A673 (cell line): Measurements from ENCODE around the gene FRMD3.

Experiments
- EZH2 ChIP-seq: fragments of 200-600 bp; sonication (generic); IDR thresholded peaks from 2 replicates; pipeline ENCODE4 v1.6.1; 2017; ENCODE audit warnings: borderline replicate concordance, low read depth, mild to moderate bottlenecking, mixed read lengths, antibody characterized with exemption, low read length; ENCODE audit not compliant: poor library complexity, severe bottlenecking
- TF ChIP-seq, protein P1 (sequence below): fragments of 300-800, 200-600 bp; sonication (generic); conservative IDR thresholded peaks from 2 replicates; pipeline ENCODE4 v1.5.1; 2017; ENCODE audit warnings: low read depth, mild to moderate bottlenecking, antibody characterized with exemption, low read length, moderate library complexity, mixed read lengths

- TF ChIP-seq, protein P1, sequence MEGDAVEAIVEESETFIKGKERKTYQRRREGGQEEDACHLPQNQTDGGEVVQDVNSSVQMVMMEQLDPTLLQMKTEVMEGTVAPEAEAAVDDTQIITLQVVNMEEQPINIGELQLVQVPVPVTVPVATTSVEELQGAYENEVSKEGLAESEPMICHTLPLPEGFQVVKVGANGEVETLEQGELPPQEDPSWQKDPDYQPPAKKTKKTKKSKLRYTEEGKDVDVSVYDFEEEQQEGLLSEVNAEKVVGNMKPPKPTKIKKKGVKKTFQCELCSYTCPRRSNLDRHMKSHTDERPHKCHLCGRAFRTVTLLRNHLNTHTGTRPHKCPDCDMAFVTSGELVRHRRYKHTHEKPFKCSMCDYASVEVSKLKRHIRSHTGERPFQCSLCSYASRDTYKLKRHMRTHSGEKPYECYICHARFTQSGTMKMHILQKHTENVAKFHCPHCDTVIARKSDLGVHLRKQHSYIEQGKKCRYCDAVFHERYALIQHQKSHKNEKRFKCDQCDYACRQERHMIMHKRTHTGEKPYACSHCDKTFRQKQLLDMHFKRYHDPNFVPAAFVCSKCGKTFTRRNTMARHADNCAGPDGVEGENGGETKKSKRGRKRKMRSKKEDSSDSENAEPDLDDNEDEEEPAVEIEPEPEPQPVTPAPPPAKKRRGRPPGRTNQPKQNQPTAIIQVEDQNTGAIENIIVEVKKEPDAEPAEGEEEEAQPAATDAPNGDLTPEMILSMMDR = no peak
- TF ChIP-seq EZH2 = no peak
Observed at GRCh38 chr9:83536332-83536731, 1.9 kb downstream of the FRMD3 start.
